Keratinocyte (primary cell): Measurements from ENCODE around the gene MIS12. TPM values are rescaled to one million over a fixed set of nuclear protein-coding genes. Genes with fewer than 3 reads are reported as not detected.

Experiments used
- DNase-seq: peaks from one replicate; pipeline ENCODE4 v3.0.0-alpha.2; 2011; ENCODE audit warnings: low read depth, missing footprints, low spot score
- FAIRE-seq: peaks from 2 replicates; lab custom pipeline; 2011; peaks lifted over from hg19 to GRCh38; lab: Jason Lieb, UNC
- H2AFZ ChIP-seq: 2 replicates; pipeline ENCODE4 v1.6.0; 2012; ENCODE audit warnings: low read length, control low read depth, inconsistent platforms; ENCODE audit not compliant: control insufficient read depth
- H3K27ac ChIP-seq: 2 replicates; pipeline ENCODE4 v1.5.1; 2011; ENCODE audit warnings: low read length; ENCODE audit not compliant: control insufficient read depth, insufficient read depth
- H3K27me3 ChIP-seq: 3 replicates; pipeline ENCODE4 v1.6.0; 2011; ENCODE audit warnings: low read length; ENCODE audit not compliant: control insufficient read depth, insufficient read depth; ENCODE audit errors: extremely low read depth
- H3K36me3 ChIP-seq, 2 experiments: 2 replicates in 1 of 2; 3 replicates in 1 of 2; pipeline ENCODE4 v1.5.1; 2011; ENCODE audit warnings: low read length in 2 of 2, mild to moderate bottlenecking in 1 of 2; ENCODE audit not compliant: control insufficient read depth in 2 of 2, insufficient read depth in 2 of 2; ENCODE audit errors: extremely low read depth in 1 of 2
- H3K4me1 ChIP-seq: 3 replicates; pipeline ENCODE4 v1.5.1; 2011; ENCODE audit warnings: low read length; ENCODE audit not compliant: control insufficient read depth, insufficient read depth; ENCODE audit errors: extremely low read depth
- H3K4me2 ChIP-seq: 3 replicates; pipeline ENCODE4 v1.6.0; 2011; ENCODE audit warnings: low read depth, low read length; ENCODE audit not compliant: control insufficient read depth, insufficient read depth; ENCODE audit errors: extremely low read depth
- H3K4me3 ChIP-seq, 3 experiments: fragments of 200-600 bp in 1 of 3; sonication (generic) in 1 of 3; 2 replicates in 2 of 3; 3 replicates in 1 of 3; pipeline ENCODE4 v1.5.1; 2011 to 2016; ENCODE audit warnings: low read length in 3 of 3, mild to moderate bottlenecking in 3 of 3, control low read depth in 2 of 3, inconsistent platforms in 1 of 3, low read depth in 1 of 3, mixed read lengths in 1 of 3, mixed run types in 1 of 3, moderate library complexity in 1 of 3; ENCODE audit not compliant: control insufficient read depth in 2 of 3, insufficient read depth in 2 of 3; ENCODE audit errors: extremely low read depth in 1 of 3
- H3K79me2 ChIP-seq: 2 replicates; pipeline ENCODE4 v1.6.0; 2012; ENCODE audit warnings: low read length; ENCODE audit not compliant: control insufficient read depth, insufficient read depth
- H3K9ac ChIP-seq: 3 replicates; pipeline ENCODE4 v1.6.0; 2011; ENCODE audit warnings: low read length; ENCODE audit not compliant: control insufficient read depth, insufficient read depth; ENCODE audit errors: extremely low read depth
- H3K9me1 ChIP-seq: 3 replicates; pipeline ENCODE4 v1.6.0; 2011; ENCODE audit warnings: low read length; ENCODE audit not compliant: control insufficient read depth, insufficient read depth; ENCODE audit errors: extremely low read depth
- H3K9me3 ChIP-seq: 2 replicates; pipeline ENCODE4 v1.5.1; 2012; ENCODE audit warnings: low read depth, low read length; ENCODE audit not compliant: control insufficient read depth
- H4K20me1 ChIP-seq: 3 replicates; pipeline ENCODE4 v1.6.0; 2011; ENCODE audit warnings: low read length; ENCODE audit not compliant: control insufficient read depth, insufficient read depth; ENCODE audit errors: extremely low read depth
- EZH2 ChIP-seq: IDR thresholded peaks from one replicate; pipeline ENCODE4 v1.6.1; 2012; ENCODE audit warnings: inconsistent platforms, mild to moderate bottlenecking, low read length, moderate library complexity
- dilution Hi-C: fragments of 300-500 bp; cut with MboI; formaldehyde crosslinking; loops from one replicate; pipeline ENCODE4 v1.7.0; 2020; ENCODE audit warnings: low sequenced_read_pairs; ENCODE audit not compliant: extremely low pct_ligation_motif_present
- polyA plus RNA-seq, 5 experiments: library from polyadenylated mRNA; depleted of rRNA in 3 of 5; stranded (reverse) in 3 of 5; stranded (forward) in 1 of 5; unstranded in 1 of 5; fragments of >200 nt; gene quantifications; 1 replicate in 1 of 5; 2 replicates in 3 of 5; 3 replicates in 1 of 5; pipeline versions ENCODE4 v1.2.1 to v1.2.3, GENCODE V29; 2011 to 2012; ENCODE audit warnings: missing spikeins in 2 of 5, low read depth in 1 of 5, low replicate concordance in 1 of 5
- TF ChIP-seq, protein P1 (sequence below), 3 experiments: IDR thresholded peaks in 1 of 3; conservative IDR thresholded peaks in 1 of 3; optimal IDR thresholded peaks in 1 of 3; 2 replicates in 2 of 3; 3 replicates in 1 of 3; pipeline versions ENCODE3 to v1.5.1; 2011; ENCODE audit warnings: low read length in 3 of 3, mild to moderate bottlenecking in 3 of 3, moderate library complexity in 2 of 3, control low read depth in 1 of 3, inconsistent platforms in 1 of 3; ENCODE audit not compliant: insufficient read depth in 2 of 3; ENCODE audit errors: extremely low read depth in 1 of 3

MIS12 gene
- polyA plus RNA-seq, 1 donor (not counting 4 experiments of a cell fraction or from before 2014, with no cell fraction given), result 20.6 TPM

DNA sequence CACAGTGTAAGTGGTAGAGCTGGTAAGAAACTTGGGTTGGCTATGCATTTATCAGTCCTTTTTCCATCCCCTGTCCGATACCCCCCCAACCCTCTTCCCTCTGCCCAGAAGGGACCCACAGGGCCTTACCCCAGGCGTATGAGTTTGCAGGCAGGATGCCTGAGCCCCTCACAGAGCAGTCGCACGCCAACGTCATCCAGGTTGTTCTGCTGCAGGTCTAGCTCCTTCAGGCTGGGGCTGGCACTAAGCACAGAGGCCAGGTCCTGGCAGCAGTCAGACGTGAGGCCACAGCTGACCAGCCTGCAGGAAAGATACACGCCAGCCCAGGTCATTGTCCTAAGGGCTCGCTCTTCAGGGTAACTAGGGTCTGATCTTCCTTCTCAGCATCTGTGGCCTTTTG, 52.9 kb downstream of the MIS12 start:
- dilution Hi-C loops, result no loop called here
- no peaks in the 10 kb centered on the region for H3K9me3 ChIP-seq
- no peaks in the 10 kb centered on the region for H4K20me1 ChIP-seq
- TF ChIP-seq EZH2, result no peak
- TF ChIP-seq, protein P1, sequence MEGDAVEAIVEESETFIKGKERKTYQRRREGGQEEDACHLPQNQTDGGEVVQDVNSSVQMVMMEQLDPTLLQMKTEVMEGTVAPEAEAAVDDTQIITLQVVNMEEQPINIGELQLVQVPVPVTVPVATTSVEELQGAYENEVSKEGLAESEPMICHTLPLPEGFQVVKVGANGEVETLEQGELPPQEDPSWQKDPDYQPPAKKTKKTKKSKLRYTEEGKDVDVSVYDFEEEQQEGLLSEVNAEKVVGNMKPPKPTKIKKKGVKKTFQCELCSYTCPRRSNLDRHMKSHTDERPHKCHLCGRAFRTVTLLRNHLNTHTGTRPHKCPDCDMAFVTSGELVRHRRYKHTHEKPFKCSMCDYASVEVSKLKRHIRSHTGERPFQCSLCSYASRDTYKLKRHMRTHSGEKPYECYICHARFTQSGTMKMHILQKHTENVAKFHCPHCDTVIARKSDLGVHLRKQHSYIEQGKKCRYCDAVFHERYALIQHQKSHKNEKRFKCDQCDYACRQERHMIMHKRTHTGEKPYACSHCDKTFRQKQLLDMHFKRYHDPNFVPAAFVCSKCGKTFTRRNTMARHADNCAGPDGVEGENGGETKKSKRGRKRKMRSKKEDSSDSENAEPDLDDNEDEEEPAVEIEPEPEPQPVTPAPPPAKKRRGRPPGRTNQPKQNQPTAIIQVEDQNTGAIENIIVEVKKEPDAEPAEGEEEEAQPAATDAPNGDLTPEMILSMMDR (optimal IDR thresholded peaks at IDR 0.05 in 1 of 3, IDR thresholded peaks at IDR 0.05 in 1 of 3, conservative IDR thresholded peaks at IDR 0.05 in 1 of 3; ENCODE audit: extremely low read depth in 1 of 3, insufficient read depth in 2 of 3, low read length in 3 of 3), result no peak
- DNase-seq (no peak), FAIRE-seq (no peak)
- no peaks in the 10 kb centered on the region for H3K9me1 ChIP-seq
- no peak overlapping the region for H3K4me3 ChIP-seq
- no peak overlapping the region for H2AFZ ChIP-seq
- no peak overlapping the region for H3K9ac ChIP-seq
- H3K36me3 ChIP-seq, result peaks cover 27 to 49% of the 10 kb centered on the region in 2 experiments
- no peak overlapping the region for H3K4me2 ChIP-seq
- H3K27me3 ChIP-seq, result no peaks in the 10 kb centered on the region
- H3K27ac ChIP-seq, result no peak overlapping the region
- no peaks in the 10 kb centered on the region for H3K4me1 ChIP-seq
- H3K79me2 ChIP-seq, result no peaks in the 10 kb centered on the region

DNA sequence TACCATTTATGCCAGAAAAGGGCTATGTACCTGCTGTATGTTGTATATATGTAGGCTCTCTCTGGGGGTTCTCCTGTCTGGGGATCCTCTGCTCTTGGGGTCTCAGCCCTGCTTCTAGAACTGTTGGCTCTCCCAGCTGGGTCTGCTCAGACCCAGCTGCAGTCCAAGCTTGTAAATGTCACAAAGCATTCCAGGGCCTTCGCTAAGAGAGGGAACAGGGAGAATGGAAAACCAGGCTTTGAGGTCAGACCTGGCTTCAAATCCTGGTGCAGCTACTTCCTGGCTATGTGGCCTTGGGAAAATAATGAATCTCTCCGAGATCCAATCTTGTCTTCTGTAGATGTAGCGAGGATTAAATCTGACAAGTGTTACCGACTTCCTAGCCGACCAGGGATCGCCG, 54.0 kb downstream of the MIS12 start:
- Histone ChIP-seq H3K9me3 (no peaks in the 10 kb centered on the region), H3K79me2 (no peaks in the 10 kb centered on the region), H2AFZ (no peak overlapping the region), H3K4me1 (no peaks in the 10 kb centered on the region), H3K27ac (no peak overlapping the region), H3K36me3 (peaks cover 29 to 47% of the 10 kb centered on the region in 2 experiments), H3K9me1 (no peaks in the 10 kb centered on the region), H3K27me3 (no peaks in the 10 kb centered on the region), H3K9ac (no peak overlapping the region), H3K4me3 (no peak overlapping the region), H4K20me1 (no peaks in the 10 kb centered on the region), H3K4me2 (no peak overlapping the region)
- no peak for TF ChIP-seq EZH2
- TF ChIP-seq, protein P1 (optimal IDR thresholded peaks at IDR 0.05 in 1 of 3, IDR thresholded peaks at IDR 0.05 in 1 of 3, conservative IDR thresholded peaks at IDR 0.05 in 1 of 3; ENCODE audit: extremely low read depth in 1 of 3, insufficient read depth in 2 of 3, low read length in 3 of 3), result no peak
- DNase-seq, result no peak
- dilution Hi-C loops, result no loop called here
- FAIRE-seq, result no peak

Other genes with a start within 250 kb of the MIS12 start
- gene RABEP1, start 204.3 kb upstream of the MIS12 start, polyA plus RNA-seq, result 19.5 to 27.1 TPM (median 20.6 TPM) in 3 replicates
- 53.6 to 81.5 TPM (median 64.9 TPM) in 3 replicates for gene NUP88, start 66.9 kb upstream of the MIS12 start, polyA plus RNA-seq
- 18.5 to 22.5 TPM (median 22.1 TPM) in 3 replicates for gene RPAIN, start 66.4 kb upstream of the MIS12 start, polyA plus RNA-seq
- 176 to 431 TPM (median 394 TPM) in 3 replicates for gene C1QBP, start 47.4 kb upstream of the MIS12 start, polyA plus RNA-seq
- 12.3 to 23.1 TPM (median 20.0 TPM) in 3 replicates for gene DHX33, start 17.6 kb upstream of the MIS12 start, polyA plus RNA-seq
- gene DERL2, start 388 bp upstream of the MIS12 start, polyA plus RNA-seq, result 57.8 to 83.6 TPM (median 64.8 TPM) in 3 replicates
- 20.1 to 31.5 TPM (median 22.1 TPM) in 3 replicates for gene NLRP1, start 97.9 kb downstream of the MIS12 start, polyA plus RNA-seq